Esophagus muscularis mucosa (tissue), 4 donors: ENCODE data around the gene MAGIX. TPM values are rescaled to one million over a fixed set of nuclear protein-coding genes. Genes with fewer than 3 reads are reported as not detected.
A peak's percentile ranks its signal among the peaks of the same experiment; 100 is the strongest.

ENCODE experiments used
- DNase-seq: peaks from one replicate; pipeline ENCODE4 v3.0.0-alpha.2; 2017; ENCODE audit errors: extremely low spot score
- H3K27ac ChIP-seq, 4 donors: fragments of 200-600 bp; sonication (generic); replicated peaks in 1 of 4; 1 replicate in 3 of 4; 2 replicates in 1 of 4; pipeline ENCODE4 v1.5.1; 2016 to 2019; ENCODE audit warnings: mild to moderate bottlenecking in 1 of 4
- H3K27me3 ChIP-seq, 4 donors: fragments of 200-600 bp; sonication (generic); one replicate each; pipeline versions ENCODE4 v1.5.1 to v1.6.0; 2016 to 2019
- H3K36me3 ChIP-seq, 4 donors: fragments of 200-600 bp; sonication (generic); one replicate each; pipeline ENCODE4 v1.5.1; 2016 to 2019
- H3K4me1 ChIP-seq, 4 donors: fragments of 200-600 bp; sonication (generic); one replicate each; pipeline ENCODE4 v1.5.1; 2016 to 2019
- H3K4me3 ChIP-seq, 4 donors: fragments of 200-600 bp; sonication (generic); 1 replicate in 2 of 4; 2 replicates in 2 of 4; pipeline ENCODE4 v1.5.1; 2016 to 2019; ENCODE audit warnings: mild to moderate bottlenecking in 4 of 4, moderate library complexity in 1 of 4
- H3K9me3 ChIP-seq, 4 donors: fragments of 200-600 bp; sonication (generic); 1 replicate in 3 of 4; 2 replicates in 1 of 4; pipeline ENCODE4 v1.5.1; 2016 to 2019
- CTCF ChIP-seq, 3 experiments: fragments of 200-600 bp in 2 of 3; fragments of 450-650 bp in 1 of 3; sonication (generic) in 2 of 3; IDR thresholded peaks; one replicate each; pipeline ENCODE4 v1.5.1; 2017 to 2019; ENCODE audit warnings: antibody characterized with exemption in 3 of 3, mild to moderate bottlenecking in 2 of 3, moderate library complexity in 1 of 3
- EP300 ChIP-seq: sonication (generic); formaldehyde crosslinking; IDR thresholded peaks from one replicate; pipeline ENCODE4 v1.6.1; 2017; ENCODE audit warnings: antibody characterized with exemption
- POLR2A ChIP-seq: fragments of 450-650 bp; IDR thresholded peaks from one replicate; pipeline ENCODE4 v1.6.1; 2017; ENCODE audit warnings: antibody characterized with exemption, moderate library complexity, mild to moderate bottlenecking, low read depth
- POLR2AphosphoS5 ChIP-seq, 2 donors: sonication (generic); formaldehyde crosslinking; IDR thresholded peaks; one replicate each; pipeline ENCODE4 v1.6.1; 2017; ENCODE audit warnings: antibody characterized with exemption in 2 of 2
- WGBS: methylation state at CpG from one replicate; pipeline ENCODE4 v1.1.5; 2018; 5-methylcytosine and 5-hydroxymethylcytosine counted together
- intact Hi-C: fragments of 100-400 bp; cut with DNase I; formaldehyde crosslinking; loops from one replicate; pipeline ENCODE4 v1.15.1; 2023
- total RNA-seq, 4 donors: library from RNA; depleted of rRNA; stranded (reverse); fragments of >200 nt; gene quantifications; one replicate each; pipeline versions ENCODE4 v1.1.0 to v1.2.1, GENCODE V29; 2016

The MAGIX gene
- total RNA-seq, 4 donors from 2014 or later: 1.5 to 4.2 (median 3.6) TPM

DNA sequence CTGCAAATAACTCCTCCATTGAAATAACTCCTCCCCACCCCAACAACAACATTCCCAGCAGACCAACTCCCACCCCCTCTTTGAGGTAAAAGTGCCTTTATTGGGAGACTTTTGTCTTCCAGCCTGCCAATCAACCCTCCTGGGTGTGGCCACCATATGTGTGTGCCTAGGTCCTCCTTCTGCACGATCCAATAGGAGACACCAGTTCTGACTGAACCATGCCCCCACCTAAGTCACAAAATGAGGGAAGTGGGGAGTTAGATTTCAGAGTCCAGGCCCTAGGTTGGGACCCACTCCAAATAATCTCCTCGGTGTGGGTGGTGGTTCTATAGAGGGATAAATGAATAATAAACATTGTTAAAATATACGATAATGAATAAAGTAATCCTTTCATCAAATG lies 12.2 kb downstream of the MAGIX start:
- intact Hi-C loops: no loop called here
- H3K4me1 ChIP-seq: peaks cover 4 to 35% (median 26%) of the 10 kb centered on the region in 4 donors
- H3K36me3 ChIP-seq: peaks cover 0 to 52% (median 25%) of the 10 kb centered on the region in 4 donors
- no peaks in the 10 kb centered on the region for H3K9me3 ChIP-seq
- TF ChIP-seq CTCF (IDR thresholded peaks at IDR 0.05): no peak
- TF ChIP-seq EP300: no peak
- no peak for TF ChIP-seq POLR2A
- TF ChIP-seq POLR2AphosphoS5 (IDR thresholded peaks at IDR 0.05): no peak
- H3K27me3 ChIP-seq: no peaks in the 10 kb centered on the region
- no peak for DNase-seq
- 75% methylated on average over 3 of the region's 3 CpGs for WGBS
- H3K27ac ChIP-seq: no peak overlapping the region
- no peak overlapping the region for H3K4me3 ChIP-seq

- 80% methylated on average over 24 of the region's 43 CpGs for WGBS
- Histone ChIP-seq H3K27me3 (no peaks in the 10 kb centered on the region), H3K4me3 (no peak overlapping the region), H3K4me1 (peaks cover 4 to 35% (median 26%) of the 10 kb centered on the region in 4 donors), H3K27ac (no peak overlapping the region), H3K9me3 (no peaks in the 10 kb centered on the region), H3K36me3 (peaks cover 0 to 55% (median 28%) of the 10 kb centered on the region in 4 donors)
- intact Hi-C loops: no loop called here
- TF ChIP-seq POLR2A (no peak), CTCF (IDR thresholded peaks at IDR 0.05) (no peak), POLR2AphosphoS5 (IDR thresholded peaks at IDR 0.05) (no peak), EP300 (no peak)
- no peak for DNase-seq
These were observed 13.1 kb downstream of the MAGIX start for GRCh38 chrX:49175435-49176274.

GRCh38 chrX:49176421-49177326 lies 14.1 kb downstream of the MAGIX start:
- no peak for DNase-seq
- Histone ChIP-seq H3K36me3 (peaks cover 0 to 59% (median 28%) of the 10 kb centered on the region in 4 donors), H3K4me1 (peaks cover 4 to 31% (median 24%) of the 10 kb centered on the region in 4 donors), H3K27me3 (no peaks in the 10 kb centered on the region), H3K4me3 (no peak overlapping the region), H3K9me3 (no peaks in the 10 kb centered on the region), H3K27ac (peak overlapping the region; percentile 10 to 51 (median 44))
- TF ChIP-seq CTCF (IDR thresholded peaks at IDR 0.05) (no peak), EP300 (no peak), POLR2AphosphoS5 (IDR thresholded peaks at IDR 0.05) (no peak), POLR2A (no peak)
- 70% methylated on average over 24 of the region's 27 CpGs for WGBS
- intact Hi-C loops: no loop called here

DNA sequence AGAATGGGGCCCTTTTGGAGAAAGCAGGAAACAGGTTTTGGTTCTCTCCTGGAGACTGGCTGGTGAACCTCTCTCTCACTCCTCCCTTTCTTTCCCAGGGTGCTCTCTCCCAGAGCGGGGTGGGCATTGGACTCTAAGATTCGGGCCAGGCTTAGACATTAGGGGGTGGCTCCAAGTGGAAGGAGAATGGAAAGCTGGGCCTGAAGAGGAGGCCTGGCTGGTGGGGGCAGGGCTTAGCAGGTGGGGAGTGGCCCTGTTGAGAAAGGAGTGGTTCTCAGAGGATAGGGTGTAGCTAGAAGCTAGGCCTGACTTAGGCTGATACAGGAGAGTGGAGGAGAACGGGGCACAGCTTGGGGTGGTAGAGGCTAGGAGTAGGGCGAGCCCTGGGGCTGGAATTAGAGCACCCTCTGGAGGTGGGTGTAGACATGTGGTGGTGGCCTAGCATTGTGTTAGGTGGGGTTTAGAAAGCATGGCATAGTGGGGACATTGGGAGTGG lies 14.8 kb downstream of the MAGIX start:
- no peak for TF ChIP-seq POLR2AphosphoS5 (IDR thresholded peaks at IDR 0.05)
- TF ChIP-seq POLR2A: no peak
- peak in 2 of 3 experiments; percentile 13 to 14 for TF ChIP-seq CTCF (IDR thresholded peaks at IDR 0.05)
- no peak for TF ChIP-seq EP300
- intact Hi-C loops: no loop called here
- Histone ChIP-seq H3K4me3 (no peak overlapping the region), H3K4me1 (peaks cover 4 to 31% (median 24%) of the 10 kb centered on the region in 4 donors), H3K36me3 (peaks cover 0 to 61% (median 33%) of the 10 kb centered on the region in 4 donors), H3K27ac (peak overlapping the region; percentile 10 to 51 (median 44)), H3K27me3 (no peaks in the 10 kb centered on the region), H3K9me3 (no peaks in the 10 kb centered on the region)
- DNase-seq: no peak
- WGBS: 76% methylated on average over 4 of the region's 4 CpGs
